ENCODE measurements around the gene TRIM46. TPM values are rescaled to one million over a fixed set of nuclear protein-coding genes. Genes with fewer than 3 reads are reported as not detected.
"Not testable (repeated sequence)": the region's sequence is repeated elsewhere in the genome, so short reads cannot be mapped to it uniquely, and the experiment has no call there.

The TRIM46 gene
- total and polyA plus RNA-seq, 10 donors = 0.35 to 3.6 (median 1.2) TPM

DNA sequence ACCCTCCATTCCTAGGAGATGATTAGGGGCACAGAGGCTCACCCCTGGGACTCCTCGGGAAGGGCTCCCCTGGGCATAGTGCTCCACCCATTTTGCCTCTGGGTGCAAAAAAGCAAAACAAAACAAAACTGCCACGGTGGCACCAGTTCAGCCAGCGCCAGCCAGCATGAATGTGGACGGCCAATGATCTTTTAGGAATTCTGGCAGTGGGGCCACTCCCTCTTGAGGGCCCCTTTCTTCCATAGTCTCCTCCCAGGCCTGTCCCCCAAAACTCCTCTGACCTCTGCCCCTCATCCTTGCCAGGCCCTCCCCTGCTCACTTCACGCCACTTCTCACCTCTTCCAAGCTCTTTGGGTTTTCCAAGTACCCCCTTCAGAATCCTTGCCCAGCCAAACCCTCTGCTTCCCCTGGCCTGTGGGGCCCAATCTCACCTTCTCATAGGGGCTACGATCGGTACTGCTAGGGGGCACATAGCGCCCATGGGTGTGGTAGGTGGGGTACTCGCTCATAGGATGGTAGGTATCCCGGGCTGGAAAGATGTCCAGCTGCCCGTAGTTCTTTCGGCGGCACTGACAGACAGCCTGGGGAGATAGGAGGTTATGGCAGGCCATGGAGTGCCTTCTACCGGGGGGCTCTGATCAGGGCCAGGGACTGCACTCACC is 13.3 kb downstream of the TRIM46 start:
- WGBS, 5 donors = 85 to 89% (median 87%) methylated on average over 11 to 14 of the region's 14 CpGs
- Histone ChIP-seq H3K9me3 (no peaks in the 10 kb centered on the region), H3K4me1 (peaks cover 9 to 29% (median 27%) of the 10 kb centered on the region in 6 donors), H3K4me3 (no peak overlapping the region), H3K36me3 (no peaks in the 10 kb centered on the region), H3K27me3 (replicated peaks in 1 of 7) (no peaks in the 10 kb centered on the region), H3K27ac (no peak overlapping the region)
- no peak for TF ChIP-seq POLR2AphosphoS5 (IDR thresholded peaks at IDR 0.05)
- TF ChIP-seq, protein P1, sequence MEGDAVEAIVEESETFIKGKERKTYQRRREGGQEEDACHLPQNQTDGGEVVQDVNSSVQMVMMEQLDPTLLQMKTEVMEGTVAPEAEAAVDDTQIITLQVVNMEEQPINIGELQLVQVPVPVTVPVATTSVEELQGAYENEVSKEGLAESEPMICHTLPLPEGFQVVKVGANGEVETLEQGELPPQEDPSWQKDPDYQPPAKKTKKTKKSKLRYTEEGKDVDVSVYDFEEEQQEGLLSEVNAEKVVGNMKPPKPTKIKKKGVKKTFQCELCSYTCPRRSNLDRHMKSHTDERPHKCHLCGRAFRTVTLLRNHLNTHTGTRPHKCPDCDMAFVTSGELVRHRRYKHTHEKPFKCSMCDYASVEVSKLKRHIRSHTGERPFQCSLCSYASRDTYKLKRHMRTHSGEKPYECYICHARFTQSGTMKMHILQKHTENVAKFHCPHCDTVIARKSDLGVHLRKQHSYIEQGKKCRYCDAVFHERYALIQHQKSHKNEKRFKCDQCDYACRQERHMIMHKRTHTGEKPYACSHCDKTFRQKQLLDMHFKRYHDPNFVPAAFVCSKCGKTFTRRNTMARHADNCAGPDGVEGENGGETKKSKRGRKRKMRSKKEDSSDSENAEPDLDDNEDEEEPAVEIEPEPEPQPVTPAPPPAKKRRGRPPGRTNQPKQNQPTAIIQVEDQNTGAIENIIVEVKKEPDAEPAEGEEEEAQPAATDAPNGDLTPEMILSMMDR (IDR thresholded peaks at IDR 0.05 in 8 of 11, conservative IDR thresholded peaks at IDR 0.05 in 3 of 11) = no peak
- TF ChIP-seq POLR2A (IDR thresholded peaks at IDR 0.05) = no peak
- intact Hi-C loops (cut with DNase I; ENCODE audit: low total_unique reads) = no loop called here
- DNase-seq = no peak

GRCh38 chr1:155187456-155187891 is 13.8 kb downstream of the TRIM46 start:
- H3K36me3 ChIP-seq = no peaks in the 10 kb centered on the region
- no peaks in the 10 kb centered on the region for H3K9me3 ChIP-seq
- 78 to 85% (median 80%) methylated on average over 16 of the region's 16 CpGs for WGBS, 5 donors
- intact Hi-C loops (cut with DNase I; ENCODE audit: low total_unique reads) = no loop called here
- H3K4me3 ChIP-seq = no peak overlapping the region
- peaks cover 9 to 34% (median 29%) of the 10 kb centered on the region in 6 donors for H3K4me1 ChIP-seq
- no peak for DNase-seq
- TF ChIP-seq POLR2A (IDR thresholded peaks at IDR 0.05) (no peak), POLR2AphosphoS5 (IDR thresholded peaks at IDR 0.05) (no peak)
- TF ChIP-seq, protein P1 (IDR thresholded peaks at IDR 0.05 in 8 of 11, conservative IDR thresholded peaks at IDR 0.05 in 3 of 11) = no peak
- H3K27me3 ChIP-seq (replicated peaks in 1 of 7) = no peaks in the 10 kb centered on the region
- no peak overlapping the region for H3K27ac ChIP-seq

DNA sequence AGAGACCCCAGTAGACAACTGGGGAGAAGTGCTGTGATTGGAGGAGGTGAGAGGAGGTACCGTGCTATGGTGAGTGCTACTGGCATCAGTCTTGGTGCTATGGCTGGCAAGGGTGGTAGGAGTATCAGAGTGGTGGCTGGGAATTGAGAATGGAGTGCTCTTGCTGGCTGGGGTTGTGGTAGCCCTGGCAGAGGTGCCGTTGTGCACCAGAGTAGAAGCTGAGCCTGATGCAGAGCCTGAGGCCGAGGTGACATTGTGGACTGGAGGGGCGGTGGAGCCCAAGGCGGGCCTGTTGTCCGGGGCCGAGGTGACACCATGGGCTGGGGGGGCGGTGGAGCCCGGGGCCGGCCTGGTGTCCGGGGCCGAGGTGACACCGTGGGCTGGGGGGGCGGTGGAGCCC is 14.6 kb downstream of the TRIM46 start:
- Histone ChIP-seq H3K4me3 (no peak overlapping the region), H3K27ac (no peak overlapping the region), H3K27me3 (replicated peaks in 1 of 7) (peaks cover 0 to under 1% (median 0%) of the 10 kb centered on the region in 7 donors), H3K36me3 (no peaks in the 10 kb centered on the region), H3K4me1 (peaks cover 9 to 42% (median 36%) of the 10 kb centered on the region in 6 donors), H3K9me3 (no peaks in the 10 kb centered on the region)
- 92 to 96% (median 94%) methylated on average over 2 to 14 of the region's 14 CpGs for WGBS, 5 donors
- TF ChIP-seq, protein P1 (IDR thresholded peaks at IDR 0.05 in 8 of 11, conservative IDR thresholded peaks at IDR 0.05 in 3 of 11) = no peak
- no peak for TF ChIP-seq POLR2A (IDR thresholded peaks at IDR 0.05)
- no peak for TF ChIP-seq POLR2AphosphoS5 (IDR thresholded peaks at IDR 0.05)
- intact Hi-C loops (cut with DNase I; ENCODE audit: low total_unique reads) = no loop called here
- no peak for DNase-seq

DNA sequence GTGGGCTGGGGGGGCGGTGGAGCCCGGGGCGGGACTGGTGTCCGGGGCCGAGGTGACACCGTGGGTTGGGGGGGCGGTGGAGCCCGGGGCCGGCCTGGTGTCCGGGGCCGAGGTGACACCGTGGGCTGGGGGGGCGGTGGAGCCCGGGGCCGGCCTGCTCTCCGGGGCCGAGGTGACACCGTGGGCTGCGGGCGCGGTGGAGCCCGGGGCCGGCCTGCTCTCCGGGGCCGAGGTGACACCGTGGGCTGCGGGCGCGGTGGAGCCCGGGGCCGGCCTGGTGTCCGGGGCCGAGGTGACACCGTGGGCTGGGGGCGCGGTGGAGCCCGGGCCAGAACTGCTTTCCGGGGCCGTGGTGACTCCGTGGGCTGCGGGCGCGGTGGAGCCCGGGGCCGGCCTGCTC is 16.3 kb downstream of the TRIM46 start:
- Histone ChIP-seq H3K27me3 (replicated peaks in 1 of 7) (peaks cover 0 to 17% (median 0%) of the 10 kb centered on the region in 7 donors), H3K4me1 (peaks cover 15 to 43% (median 36%) of the 10 kb centered on the region in 6 donors)
- 95 to 96% (median 95%) methylated on average over 19 to 25 of the region's 45 CpGs; no CpG with 5 or more reads in 1 of the 5 donors for whole genome bisulfite sequencing, 5 donors
- intact Hi-C loops (cut with DNase I; ENCODE audit: low total_unique reads); H3K27ac ChIP-seq; H3K9me3 ChIP-seq; DNase-seq; H3K4me3 ChIP-seq; H3K36me3 ChIP-seq: not testable (repeated sequence)
